ENCODE results near the gene ANKK1.

ANKK1 gene

GRCh38 chr11:113435190-113435968, 47.8 kb downstream of the ANKK1 start:
- DNase-seq (ENCODE audit: low read depth): no peak
- H3K4me3 ChIP-seq (ENCODE audit: low read depth, low read length): no peak overlapping the region
- TF ChIP-seq CTCF (IDR thresholded peaks at IDR 0.05; ENCODE audit: control insufficient read depth, extremely low read depth, insufficient read depth): no peak

GRCh38 chr11:113436672-113437252, 49.2 kb downstream of the ANKK1 start:
- no peak for TF ChIP-seq CTCF (IDR thresholded peaks at IDR 0.05; ENCODE audit: control insufficient read depth, extremely low read depth, insufficient read depth)
- no peak overlapping the region for H3K4me3 ChIP-seq (ENCODE audit: low read depth, low read length)
- no peak for DNase-seq (ENCODE audit: low read depth)

- DNase-seq (ENCODE audit: low read depth): no peak
- no peak for TF ChIP-seq CTCF (IDR thresholded peaks at IDR 0.05; ENCODE audit: control insufficient read depth, extremely low read depth, insufficient read depth)
- no peak overlapping the region for H3K4me3 ChIP-seq (ENCODE audit: low read depth, low read length)
These were observed 53.2 kb downstream of the ANKK1 start for GRCh38 chr11:113440816-113441215.

GRCh38 chr11:113444502-113445123, 57.0 kb downstream of the ANKK1 start:
- H3K4me3 ChIP-seq (ENCODE audit: low read depth, low read length): no peak overlapping the region
- no peak for TF ChIP-seq CTCF (IDR thresholded peaks at IDR 0.05; ENCODE audit: control insufficient read depth, extremely low read depth, insufficient read depth)
- no peak for DNase-seq (ENCODE audit: low read depth)

- no peak overlapping the region for H3K4me3 ChIP-seq (ENCODE audit: low read depth, low read length)
- TF ChIP-seq CTCF (IDR thresholded peaks at IDR 0.05; ENCODE audit: control insufficient read depth, extremely low read depth, insufficient read depth): no peak
- no peak for DNase-seq (ENCODE audit: low read depth)
These were observed 58.5 kb downstream of the ANKK1 start for GRCh38 chr11:113446112-113446511.

- no peak overlapping the region for H3K4me3 ChIP-seq (ENCODE audit: low read depth, low read length)
- no peak for DNase-seq (ENCODE audit: low read depth)
- no peak for TF ChIP-seq CTCF (IDR thresholded peaks at IDR 0.05; ENCODE audit: control insufficient read depth, extremely low read depth, insufficient read depth)
These were observed 59.4 kb downstream of the ANKK1 start for GRCh38 chr11:113446938-113447337.
